Activated CD4-positive, alpha-beta memory T cell treated with anti-CD3 and anti-CD28 coated beads for 36 hours (primary cell): ENCODE results near the gene TH. TPM values are rescaled to one million over a fixed set of nuclear protein-coding genes. Genes with fewer than 3 reads are reported as not detected.

Experiments used
- CTCF ChIA-PET: fragments of 350-600 bp; sonication (Branson Sonifier 250); formaldehyde crosslinking; loops from one replicate; lab custom pipeline; 2021; ENCODE audit warnings: antibody characterized with exemption, inconsistent platforms; lab: Charles Lee
- POLR2A ChIA-PET: fragments of 350-600 bp; sonication (Branson Sonifier 250); formaldehyde crosslinking; loops from one replicate; lab custom pipeline; 2021; ENCODE audit warnings: antibody characterized with exemption; lab: Charles Lee
- DNase-seq: peaks from one replicate; pipeline ENCODE4 v3.0.0-alpha.2; 2020
- H3K27ac Mint-ChIP-seq: one replicate; pipeline ENCODE4 v1.8.0; 2021; ENCODE audit warnings: mixed read lengths
- H3K27me3 Mint-ChIP-seq: one replicate; pipeline ENCODE4 v1.8.0; 2021; ENCODE audit warnings: mixed read lengths
- H3K36me3 Mint-ChIP-seq: one replicate; pipeline ENCODE4 v1.8.0; 2021; ENCODE audit warnings: mixed read lengths
- H3K4me1 Mint-ChIP-seq: one replicate; pipeline ENCODE4 v1.8.0; 2021; ENCODE audit warnings: low read depth, mixed read lengths
- H3K4me3 Mint-ChIP-seq: one replicate; pipeline ENCODE4 v1.8.0; 2021; ENCODE audit warnings: mild to moderate bottlenecking, mixed read lengths
- H3K9me3 Mint-ChIP-seq: one replicate; pipeline ENCODE4 v1.8.0; 2021; ENCODE audit warnings: mixed read lengths
- intact Hi-C: fragments of 100-400 bp; cut with micrococcal nuclease; formaldehyde crosslinking; loops from one replicate; pipeline ENCODE4 v1.15.1; 2023
- total RNA-seq, 2 experiments: library from RNA; stranded (reverse); gene quantifications; one replicate each; pipeline ENCODE4 v1.2.3, GENCODE V29; 2021

Gene TH
- total RNA-seq, 2 experiments from 2014 or later, result not detected

- intact Hi-C loops, result no loop called here
- DNase-seq, result no peak
- CTCF ChIA-PET, result interaction anchor here (1.9 to 2.7 kb wide), 2 partner anchors 9 to 158 kb away, joined by 7 to 9 read pairs; no protein-coding TSS in a partner anchor
- H3K27ac Mint-ChIP-seq, result no peak overlapping the region
- H3K36me3 Mint-ChIP-seq, result no peaks in the 10 kb centered on the region
- no peak overlapping the region for H3K4me3 Mint-ChIP-seq
- H3K27me3 Mint-ChIP-seq, result peaks cover 7% of the 10 kb centered on the region
- no peaks in the 10 kb centered on the region for H3K4me1 Mint-ChIP-seq
- POLR2A ChIA-PET, result no interaction called here
- no peaks in the 10 kb centered on the region for H3K9me3 Mint-ChIP-seq
These were observed 11.8 kb downstream of the TH start for GRCh38 chr11:2159536-2160413.

GRCh38 chr11:2158966-2159365 is 12.6 kb downstream of the TH start:
- no peaks in the 10 kb centered on the region for H3K36me3 Mint-ChIP-seq
- intact Hi-C loops, result no loop called here
- H3K9me3 Mint-ChIP-seq, result no peaks in the 10 kb centered on the region
- ChIA-PET CTCF (interaction anchor here (2.7 kb wide), 1 partner anchor 157 kb away, joined by 9 read pairs; no protein-coding TSS in a partner anchor), POLR2A (no interaction called here)
- no peak for DNase-seq
- no peak overlapping the region for H3K27ac Mint-ChIP-seq
- H3K27me3 Mint-ChIP-seq, result peaks cover 5% of the 10 kb centered on the region
- H3K4me1 Mint-ChIP-seq, result no peaks in the 10 kb centered on the region
- no peak overlapping the region for H3K4me3 Mint-ChIP-seq

- no peak for DNase-seq
- CTCF ChIA-PET, result interaction anchor here (0.5 to 16.2 kb wide), 5 partner anchors 121 to 879 kb away, joined by 3 to 738 read pairs (median 7); no protein-coding TSS in a partner anchor
- Mint-ChIP-seq H3K27me3 (peaks cover 5% of the 10 kb centered on the region), H3K27ac (no peak overlapping the region), H3K4me1 (no peaks in the 10 kb centered on the region), H3K9me3 (no peaks in the 10 kb centered on the region), H3K36me3 (no peaks in the 10 kb centered on the region), H3K4me3 (no peak overlapping the region)
- POLR2A ChIA-PET, result no interaction called here
- intact Hi-C loops, result no loop called here
These were observed 13.3 kb downstream of the TH start for GRCh38 chr11:2158296-2158737.

DNA sequence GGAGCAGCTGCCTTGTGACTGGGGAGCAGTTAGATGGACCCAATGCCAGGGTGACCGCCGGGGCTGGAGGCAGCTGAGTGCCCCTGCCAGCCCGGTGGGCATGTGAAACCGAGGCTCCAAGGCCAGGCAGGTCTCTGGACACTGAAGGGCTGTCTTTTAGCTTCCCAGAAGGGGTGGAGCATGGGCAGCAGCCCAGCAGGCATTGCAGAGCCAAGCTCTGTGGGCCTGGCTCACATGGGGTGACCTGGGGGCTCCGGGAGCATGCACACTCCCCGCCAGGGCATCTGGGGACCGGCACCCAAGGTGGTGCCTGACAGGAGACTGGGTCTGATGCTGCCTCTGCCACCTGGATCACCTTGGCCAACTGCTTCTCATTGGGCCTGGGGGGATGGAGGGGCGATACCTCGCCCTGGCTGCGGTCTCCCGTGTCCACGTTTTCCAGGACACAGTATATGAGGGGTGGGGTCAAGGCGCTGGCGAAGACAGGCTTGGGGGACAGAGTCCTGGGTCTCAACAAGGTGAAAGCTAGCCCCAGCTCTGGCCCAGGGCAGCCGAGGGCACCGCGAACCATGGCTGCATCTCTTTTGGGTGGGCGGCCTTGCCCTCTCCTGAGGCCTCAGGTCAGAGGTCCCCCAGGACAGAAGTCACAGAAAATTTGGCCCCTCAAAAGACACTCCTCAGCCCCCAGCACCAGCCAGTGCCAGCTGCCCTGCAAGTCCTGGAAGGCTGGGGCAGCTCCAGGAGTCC is 14.1 kb downstream of the TH start:
- intact Hi-C loops, result no loop called here
- Mint-ChIP-seq H3K36me3 (no peaks in the 10 kb centered on the region), H3K9me3 (no peaks in the 10 kb centered on the region), H3K27me3 (peaks cover 3% of the 10 kb centered on the region), H3K4me1 (no peaks in the 10 kb centered on the region), H3K27ac (no peak overlapping the region), H3K4me3 (no peak overlapping the region)
- POLR2A ChIA-PET, result no interaction called here
- CTCF ChIA-PET, result interaction anchor here (0.5 to 16.2 kb wide), 7 partner anchors 121 to 880 kb away, joined by 3 to 738 read pairs (median 7); no protein-coding TSS in a partner anchor
- DNase-seq, result no peak

DNA sequence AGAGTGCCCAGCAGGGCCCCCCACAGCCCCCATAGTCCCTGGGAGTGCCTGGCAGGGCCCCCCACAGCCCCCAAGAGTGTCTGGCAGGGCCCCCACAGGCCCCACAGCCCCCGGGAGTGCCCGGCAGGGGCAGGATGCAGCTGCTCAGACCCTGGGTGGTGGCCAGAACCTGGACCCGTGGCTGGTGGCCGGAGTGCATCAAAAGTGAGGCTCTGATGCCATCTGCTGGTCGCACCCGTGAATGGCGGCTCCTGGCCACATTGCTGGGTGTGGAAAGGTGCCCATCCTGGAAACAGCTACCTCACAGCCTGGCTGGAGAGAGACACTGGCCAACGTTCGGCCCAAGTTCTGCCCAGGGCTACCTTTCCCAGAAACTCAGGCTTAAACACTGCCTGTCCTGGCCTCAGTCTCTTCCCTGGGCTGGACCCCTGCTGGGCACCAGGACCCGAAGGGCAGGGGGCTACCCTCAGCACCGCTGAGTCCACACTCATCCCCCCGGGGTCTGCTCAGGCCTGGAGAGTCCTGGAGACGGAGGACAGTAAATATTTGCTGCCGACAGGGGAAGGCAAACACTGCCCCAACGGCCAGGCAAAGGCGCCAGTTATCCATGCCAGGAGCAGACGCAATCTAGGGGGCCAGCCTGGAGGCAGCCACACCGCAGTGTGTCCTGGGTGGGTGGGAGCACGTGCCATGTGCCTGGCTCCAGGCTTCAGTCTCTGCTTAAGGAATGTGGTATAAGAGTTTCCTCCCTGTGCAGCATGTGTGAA is 15.0 kb downstream of the TH start:
- no peaks in the 10 kb centered on the region for H3K9me3 Mint-ChIP-seq
- intact Hi-C loops, result no loop called here
- no peaks in the 10 kb centered on the region for H3K36me3 Mint-ChIP-seq
- POLR2A ChIA-PET, result no interaction called here
- H3K4me3 Mint-ChIP-seq, result no peak overlapping the region
- no peak overlapping the region for H3K27ac Mint-ChIP-seq
- peaks cover 3% of the 10 kb centered on the region for H3K4me1 Mint-ChIP-seq
- CTCF ChIA-PET, result interaction anchor here (0.5 to 16.2 kb wide), 11 partner anchors 29 to 1363 kb away, joined by 3 to 738 read pairs (median 5); no protein-coding TSS in a partner anchor
- DNase-seq, result peak; percentile 70
- peaks cover 3% of the 10 kb centered on the region for H3K27me3 Mint-ChIP-seq

DNA sequence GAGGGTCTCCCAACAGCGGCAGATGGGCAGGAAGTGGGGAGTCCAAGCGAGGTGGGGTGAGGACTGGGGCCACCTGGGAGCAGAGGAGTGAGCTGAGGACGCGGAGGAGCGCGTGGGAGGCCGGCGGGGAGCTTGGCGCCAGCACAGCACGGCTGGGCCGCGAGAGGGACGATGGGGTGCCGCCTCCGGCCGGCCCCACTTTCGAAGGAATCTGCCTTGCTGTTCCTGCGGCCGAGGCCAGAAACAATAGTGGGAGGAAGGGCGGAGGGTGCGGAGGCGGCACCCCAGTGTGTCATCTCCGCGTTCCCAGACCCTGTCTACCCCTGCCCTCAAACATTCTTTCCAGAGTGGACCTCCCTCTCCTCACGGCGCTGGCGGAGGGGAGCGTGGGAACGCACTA is 16.1 kb downstream of the TH start:
- CTCF ChIA-PET, result interaction anchor here (1.1 to 16.2 kb wide), 7 partner anchors 31 to 502 kb away, joined by 3 to 738 read pairs (median 13); no protein-coding TSS in a partner anchor
- no peak overlapping the region for H3K4me3 Mint-ChIP-seq
- no peak overlapping the region for H3K27ac Mint-ChIP-seq
- no peak for DNase-seq
- no peaks in the 10 kb centered on the region for H3K36me3 Mint-ChIP-seq
- intact Hi-C loops, result no loop called here
- POLR2A ChIA-PET, result no interaction called here
- H3K27me3 Mint-ChIP-seq, result peaks cover 9% of the 10 kb centered on the region
- no peaks in the 10 kb centered on the region for H3K9me3 Mint-ChIP-seq
- peaks cover 5% of the 10 kb centered on the region for H3K4me1 Mint-ChIP-seq

DNA sequence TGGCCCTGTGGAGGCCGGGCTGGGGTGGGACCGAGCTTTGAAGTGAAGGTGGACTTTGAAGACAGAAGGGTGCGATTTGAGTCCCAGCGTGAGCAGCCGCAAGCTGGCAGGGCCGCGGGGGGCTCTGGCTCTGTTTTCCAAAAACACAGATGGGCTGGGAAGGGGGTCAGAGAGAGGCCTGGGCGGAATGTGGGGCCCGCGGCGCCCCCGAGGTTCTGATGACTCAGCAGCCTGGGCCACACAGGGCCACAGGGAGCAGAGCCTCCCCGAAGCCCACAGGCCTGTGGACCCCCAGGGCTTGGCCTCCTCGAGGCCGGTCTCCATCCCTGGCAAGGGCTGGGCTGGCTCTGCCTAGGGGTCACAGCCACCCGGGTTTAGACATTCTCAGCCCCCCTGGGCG is 16.7 kb downstream of the TH start:
- no peak for DNase-seq
- Mint-ChIP-seq H3K4me1 (peaks cover 5% of the 10 kb centered on the region), H3K27ac (no peak overlapping the region), H3K9me3 (no peaks in the 10 kb centered on the region), H3K4me3 (no peak overlapping the region), H3K36me3 (no peaks in the 10 kb centered on the region), H3K27me3 (peaks cover 13% of the 10 kb centered on the region)
- ChIA-PET CTCF (interaction anchor here (6.1 to 16.2 kb wide), 3 partner anchors 118 to 272 kb away, joined by 43 to 738 read pairs (median 78); no protein-coding TSS in a partner anchor), POLR2A (no interaction called here)
- intact Hi-C loops, result loop anchor here (5.0 kb wide), 1 partner anchor 463 kb away; no protein-coding TSS in a partner anchor

DNA sequence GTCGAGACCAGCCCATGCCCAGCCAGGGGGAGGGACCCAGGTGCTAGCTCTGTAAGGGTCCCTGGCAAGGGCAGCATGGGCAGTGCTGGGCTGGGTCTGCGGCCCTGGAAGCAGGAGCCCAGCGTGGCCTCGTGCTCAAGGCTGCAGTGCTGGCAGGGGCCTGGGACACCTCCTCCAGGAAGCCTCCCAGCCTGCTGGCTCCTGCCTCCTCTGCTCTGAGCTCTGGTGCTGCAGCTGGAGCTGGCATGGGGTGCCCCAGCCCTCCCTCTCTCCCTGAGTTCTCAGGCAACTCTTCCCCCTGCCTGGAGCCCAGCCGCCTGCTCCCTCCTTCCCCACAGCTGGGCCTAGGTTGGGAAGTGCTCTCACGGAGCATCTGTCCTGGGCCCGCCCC is 17.4 kb downstream of the TH start:
- H3K9me3 Mint-ChIP-seq, result no peaks in the 10 kb centered on the region
- peaks cover 5% of the 10 kb centered on the region for H3K4me1 Mint-ChIP-seq
- ChIA-PET CTCF (interaction anchor here (0.6 to 16.2 kb wide), 13 partner anchors 13 to 501 kb away, joined by 3 to 738 read pairs (median 6); no protein-coding TSS in a partner anchor), POLR2A (no interaction called here)
- H3K27me3 Mint-ChIP-seq, result peaks cover 15% of the 10 kb centered on the region
- no peak overlapping the region for H3K4me3 Mint-ChIP-seq
- H3K27ac Mint-ChIP-seq, result no peak overlapping the region
- no peak for DNase-seq
- intact Hi-C loops, result loop anchor here (5.0 kb wide), 1 partner anchor 462 kb away; no protein-coding TSS in a partner anchor
- no peaks in the 10 kb centered on the region for H3K36me3 Mint-ChIP-seq

DNA sequence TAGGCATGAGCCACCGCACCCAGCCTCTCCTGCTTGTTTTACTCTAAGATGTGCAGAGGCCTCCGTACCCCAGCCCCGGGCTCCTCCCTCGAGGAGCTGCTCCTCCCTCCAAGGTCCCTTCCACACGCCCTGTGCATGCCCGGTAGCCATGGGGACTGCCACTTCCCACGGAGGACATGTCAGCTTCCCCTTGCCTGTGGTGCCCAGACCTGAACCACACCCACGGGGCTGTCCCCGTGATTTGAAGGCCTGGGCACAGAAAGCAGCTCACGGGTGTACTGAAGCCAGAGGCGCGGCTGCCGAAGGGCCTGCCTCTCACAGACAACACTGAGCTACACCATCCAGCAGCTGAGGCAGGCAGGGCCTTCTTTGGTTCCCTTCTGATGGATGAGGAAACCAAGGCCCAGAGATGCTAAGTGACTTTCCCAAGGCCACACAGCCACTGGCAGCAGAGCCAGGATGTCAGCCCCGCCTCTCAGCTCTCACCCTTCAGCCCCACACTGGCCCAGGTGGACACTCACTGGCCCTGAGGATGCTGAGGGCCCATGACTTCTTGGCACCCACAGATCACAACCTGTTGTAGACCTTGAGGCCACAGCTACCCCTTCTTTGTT is 17.9 kb downstream of the TH start:
- peaks cover 20% of the 10 kb centered on the region for H3K27me3 Mint-ChIP-seq
- no peaks in the 10 kb centered on the region for H3K36me3 Mint-ChIP-seq
- ChIA-PET POLR2A (no interaction called here), CTCF (interaction anchor here (0.6 to 16.2 kb wide), 18 partner anchors 11 to 501 kb away, joined by 3 to 738 read pairs (median 6); no protein-coding TSS in a partner anchor)
- intact Hi-C loops, result loop anchor here (5.0 kb wide), 1 partner anchor 461 kb away; no protein-coding TSS in a partner anchor
- DNase-seq, result no peak
- H3K9me3 Mint-ChIP-seq, result no peaks in the 10 kb centered on the region
- H3K4me1 Mint-ChIP-seq, result peaks cover 5% of the 10 kb centered on the region
- no peak overlapping the region for H3K4me3 Mint-ChIP-seq
- H3K27ac Mint-ChIP-seq, result no peak overlapping the region

DNA sequence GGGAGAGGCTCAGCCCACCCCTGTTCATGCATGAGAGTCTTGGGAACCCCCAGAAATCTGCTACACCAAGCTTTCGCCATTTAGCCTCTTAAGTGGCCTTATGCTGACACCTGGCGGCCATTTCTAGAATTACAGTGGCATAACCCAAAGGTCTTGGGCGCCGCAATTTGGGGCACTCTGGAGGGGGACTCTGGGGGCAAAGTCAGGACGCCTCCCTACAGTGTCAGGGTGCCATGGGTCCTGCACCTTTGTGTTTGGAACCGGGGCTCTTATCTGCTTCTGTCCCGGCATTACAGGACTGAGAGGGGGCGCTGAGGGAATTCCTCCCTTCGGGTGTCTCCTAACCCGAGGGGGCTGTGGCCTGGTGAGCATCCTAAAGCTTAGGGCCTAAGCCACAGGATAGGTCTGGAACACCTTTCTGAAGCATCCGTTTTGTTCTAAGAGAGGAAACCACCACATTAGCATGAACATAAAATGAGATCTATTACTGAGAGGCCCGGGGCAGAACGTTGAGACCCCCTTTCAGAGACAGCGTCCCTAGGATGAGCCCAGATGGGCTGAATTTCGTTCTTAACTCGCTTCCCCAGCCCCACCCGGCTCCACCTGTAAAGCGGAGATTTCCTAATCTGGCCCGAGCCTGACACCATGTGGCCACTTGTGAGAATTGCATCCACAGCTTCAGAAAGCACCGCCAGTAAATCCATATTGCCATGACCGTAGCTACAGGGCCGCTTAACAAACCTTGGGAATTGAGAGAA is 19.9 kb downstream of the TH start:
- intact Hi-C loops, result loop anchor here (1.0 to 5.0 kb wide), 3 partner anchors 269 to 459 kb away; no protein-coding TSS in a partner anchor
- peak; percentile 86 for DNase-seq
- Mint-ChIP-seq H3K27ac (no peak overlapping the region), H3K4me3 (no peak overlapping the region), H3K36me3 (no peaks in the 10 kb centered on the region), H3K27me3 (peaks cover 32% of the 10 kb centered on the region), H3K9me3 (no peaks in the 10 kb centered on the region), H3K4me1 (peaks cover 5% of the 10 kb centered on the region)
- CTCF ChIA-PET, result interaction anchor here (0.5 to 16.2 kb wide), 68 partner anchors 9 to 512 kb away, joined by 3 to 738 read pairs (median 5); partner anchors contain the start of genes INS, LSP1, MRPL23 and PRR33
- POLR2A ChIA-PET, result interaction anchor here (1.1 to 1.2 kb wide), 2 partner anchors 114 to 458 kb away, joined by 3 to 6 read pairs; no protein-coding TSS in a partner anchor
